ENCODE data around the gene C16orf89.

The C16orf89 gene

DNA sequence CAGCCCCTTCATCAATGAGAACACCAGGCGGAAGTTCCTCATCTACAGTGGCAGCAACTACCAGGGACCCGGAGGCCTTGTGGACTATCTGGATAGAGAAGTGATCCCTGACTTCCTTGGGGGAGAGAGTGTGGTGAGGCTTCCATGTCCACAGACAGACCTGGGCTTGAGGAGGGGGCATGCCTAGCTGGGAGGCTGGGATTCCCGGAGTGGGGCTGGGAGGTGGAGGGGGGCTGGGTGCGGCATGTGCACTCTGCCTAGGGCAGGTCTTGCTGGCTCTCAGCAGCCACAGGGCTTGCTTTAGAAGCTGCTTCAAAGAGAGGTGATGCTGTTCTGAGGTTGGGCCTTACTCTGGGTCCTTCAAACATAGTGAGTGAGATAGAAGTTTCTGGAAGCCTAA lies 59.8 kb downstream of the C16orf89 start:
- DNase-seq (ENCODE audit: low read depth in 2 of 2) = no peak

GRCh38 chr16:5004311-5004710 lies 61.4 kb downstream of the C16orf89 start:
- no peak for DNase-seq (ENCODE audit: low read depth in 2 of 2)

DNA sequence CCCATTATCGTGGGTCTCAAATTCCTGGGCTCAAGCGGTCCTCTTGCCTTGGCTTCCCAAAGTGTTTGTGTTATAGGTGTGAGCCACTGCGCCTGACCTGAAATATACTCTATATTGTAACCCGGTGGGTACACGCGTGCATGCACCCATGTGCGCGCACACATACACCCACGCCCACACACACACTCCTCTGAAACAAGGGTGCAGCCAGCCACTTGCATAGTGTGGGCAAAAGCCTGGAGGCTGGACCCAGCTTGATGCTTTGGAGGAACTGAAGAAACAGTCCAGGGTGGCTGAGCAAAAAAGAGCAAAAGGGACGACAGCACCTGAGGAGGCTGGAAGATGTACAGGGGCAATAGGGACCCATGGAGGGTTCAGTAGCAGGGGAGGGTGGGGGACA lies 61.9 kb downstream of the C16orf89 start:
- DNase-seq (ENCODE audit: low read depth in 2 of 2) = no peak

DNA sequence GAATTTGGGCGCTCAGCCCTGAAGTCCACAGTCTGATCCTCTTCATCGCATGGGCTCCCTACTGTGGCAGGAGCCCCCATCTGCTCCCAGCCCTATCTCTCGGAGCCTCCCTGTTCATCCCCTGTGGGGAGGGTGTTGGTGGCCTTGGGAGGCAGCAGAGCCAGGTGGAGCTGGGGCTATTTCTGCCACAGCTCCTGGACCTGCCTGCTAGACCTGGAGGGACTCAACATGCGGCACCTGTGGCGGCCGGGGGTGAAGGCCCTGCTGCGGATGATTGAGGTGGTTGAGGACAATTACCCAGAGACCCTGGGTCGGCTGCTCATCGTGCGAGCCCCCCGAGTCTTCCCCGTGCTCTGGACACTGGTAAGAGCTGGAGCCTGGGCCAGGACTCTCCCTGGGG lies 62.5 kb downstream of the C16orf89 start:
- no peak for DNase-seq (ENCODE audit: low read depth in 2 of 2)

DNA sequence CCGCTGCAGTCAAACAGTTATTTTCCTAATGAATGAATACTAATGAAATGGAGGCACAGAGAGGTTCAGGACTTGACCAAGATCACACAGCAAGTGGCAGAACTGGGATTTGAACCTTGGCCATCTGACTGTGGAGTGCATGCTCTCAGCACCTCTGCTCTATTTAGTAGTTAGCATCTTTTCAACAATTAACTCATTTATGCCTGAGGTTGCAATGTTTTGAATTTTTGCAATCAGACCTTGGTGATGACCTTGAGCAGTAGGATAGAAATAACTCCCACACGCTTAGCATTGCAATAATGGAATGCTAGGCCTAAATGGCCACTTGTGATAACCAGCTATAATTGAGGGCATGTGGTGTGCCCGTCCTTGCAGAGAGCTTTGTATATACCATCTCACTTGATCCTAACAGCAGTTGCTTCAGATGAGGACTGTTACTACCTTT lies 63.0 kb downstream of the C16orf89 start:
- DNase-seq (ENCODE audit: low read depth in 2 of 2) = no peak

DNA sequence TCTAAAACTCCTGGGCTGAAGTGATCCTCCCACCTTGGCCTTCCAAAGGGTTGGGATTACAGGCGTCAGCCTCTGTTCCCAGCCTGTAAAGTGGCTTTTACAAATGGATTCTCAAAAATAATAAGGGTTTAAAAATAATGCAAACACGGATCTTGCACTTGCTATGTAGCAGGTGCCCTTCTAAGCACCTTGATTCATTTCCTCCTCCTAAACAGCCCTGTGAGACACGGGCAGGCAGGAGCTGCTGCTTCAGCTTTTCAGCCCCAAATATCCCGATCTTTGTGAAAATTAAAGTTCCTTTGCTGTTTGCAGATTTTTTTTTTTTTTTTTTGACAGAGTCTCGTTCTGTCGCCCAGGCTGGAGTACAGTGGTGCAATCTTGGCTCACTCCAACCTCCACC lies 63.8 kb downstream of the C16orf89 start:
- no peak for DNase-seq (ENCODE audit: low read depth in 2 of 2)

- no peak for DNase-seq (ENCODE audit: low read depth in 2 of 2)
These were observed 64.2 kb downstream of the C16orf89 start for GRCh38 chr16:5001571-5001970.

DNA sequence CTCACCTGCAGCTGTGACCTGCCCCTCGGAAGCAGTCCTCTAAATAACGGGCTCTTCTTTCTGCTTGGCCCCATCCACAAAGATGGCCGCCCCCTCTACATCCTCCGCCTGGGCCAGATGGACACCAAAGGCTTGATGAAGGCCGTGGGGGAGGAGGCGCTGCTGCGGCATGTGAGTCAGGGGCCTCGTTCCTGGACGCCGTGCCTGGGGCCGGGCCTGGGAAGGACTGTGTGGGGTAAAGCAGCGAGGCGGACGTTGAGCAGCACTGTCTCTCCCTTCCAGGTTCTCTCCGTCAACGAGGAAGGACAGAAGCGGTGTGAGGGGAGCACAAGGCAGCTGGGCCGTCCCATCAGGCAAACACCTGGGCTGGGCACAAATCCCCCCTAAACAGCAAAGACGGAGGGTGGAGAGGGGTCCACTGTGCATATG lies 65.2 kb downstream of the C16orf89 start:
- DNase-seq (ENCODE audit: low read depth in 2 of 2) = no peak

DNA sequence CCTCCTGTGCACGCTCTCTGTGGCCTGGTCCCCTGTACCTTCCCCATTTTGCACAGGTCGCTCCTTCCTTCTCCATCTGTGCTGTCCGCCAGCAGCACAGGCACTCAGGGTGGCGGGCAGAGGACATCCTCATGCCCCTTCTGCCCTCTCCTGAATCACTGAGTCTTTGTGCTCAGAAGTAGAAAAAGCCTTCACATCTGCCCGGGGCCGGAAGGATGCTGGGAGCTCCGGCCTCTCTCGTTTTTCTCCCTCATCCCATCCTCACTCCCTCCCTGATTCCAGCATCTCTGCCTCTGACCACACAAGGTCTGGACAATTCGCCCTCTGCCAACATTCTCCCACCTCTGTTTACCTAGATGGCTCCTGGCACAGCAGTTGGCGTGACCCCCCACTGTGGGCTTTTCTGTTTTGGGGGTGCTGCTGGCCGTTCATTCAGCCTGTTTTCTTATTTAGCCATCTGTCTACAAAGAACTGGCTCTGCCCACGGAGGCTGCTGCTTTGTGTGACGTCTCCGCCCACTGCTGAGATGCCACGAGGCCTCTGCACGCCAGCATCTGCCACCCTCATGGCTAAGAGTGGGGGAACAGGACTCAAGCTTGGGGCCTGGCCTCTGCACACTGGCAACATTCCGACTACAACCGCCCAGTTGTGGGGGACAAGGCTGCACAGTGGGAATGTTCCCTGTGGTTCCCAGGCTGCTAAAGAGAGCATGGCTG lies 70.9 kb downstream of the C16orf89 start:
- DNase-seq (ENCODE audit: low read depth in 2 of 2) = no peak

Measured in stimulated activated CD4-positive, alpha-beta T cell treated with anti-CD3 and anti-CD28 coated beads, Interleukin-1b, Interleukin-23, amount 100 ng/mL, for 1 hour (primary cell).